NCI-H2107 treated with DMSO at 0.1 percent for 48 hours (cell line): ENCODE measurements around the gene HCLS1.
"Not testable (repeated sequence)": the region's sequence is repeated elsewhere in the genome, so short reads cannot be mapped to it uniquely, and the experiment has no call there.

Experiments
- DNase-seq: peaks from one replicate; lab custom pipeline; 2025; ENCODE audit not compliant: unreplicated experiment; lab: John Stamatoyannopoulos, UW

HCLS1 gene

GRCh38 chr3:121660356-121661171, at the start of gene HCLS1:
Gene HCLS1, minus strand, starts transcription at chr3:121660903. Its CDS starts 2,556 bp downstream, at chr3:121658347.
- DNase-seq = no peak

GRCh38 chr3:121710347-121710746, 49.6 kb upstream of the HCLS1 start:
- no peak for DNase-seq

- peak; percentile 71 for DNase-seq
Observed at GRCh38 chr3:121707531-121708273, 47.0 kb upstream of the HCLS1 start.

GRCh38 chr3:121705541-121705940, 44.8 kb upstream of the HCLS1 start:
- DNase-seq = no peak

GRCh38 chr3:121703973-121704372, 43.3 kb upstream of the HCLS1 start:
- DNase-seq = no peak

- DNase-seq = no peak
Observed at GRCh38 chr3:121698901-121699300, 38.2 kb upstream of the HCLS1 start.

- DNase-seq = no peak
Observed at GRCh38 chr3:121698476-121698875, 37.8 kb upstream of the HCLS1 start.

GRCh38 chr3:121696186-121696585, 35.5 kb upstream of the HCLS1 start:
- no peak for DNase-seq

- no peak for DNase-seq
Observed at GRCh38 chr3:121692010-121692699, 31.5 kb upstream of the HCLS1 start.

GRCh38 chr3:121690777-121691405, 30.2 kb upstream of the HCLS1 start:
- no peak for DNase-seq

- DNase-seq = not testable (repeated sequence)
Observed at GRCh38 chr3:121688747-121689146, 28.0 kb upstream of the HCLS1 start.

- DNase-seq = no peak
Observed at GRCh38 chr3:121681792-121682191, 21.1 kb upstream of the HCLS1 start.

GRCh38 chr3:121677141-121677540, 16.4 kb upstream of the HCLS1 start:
- no peak for DNase-seq

GRCh38 chr3:121670676-121671075, 10.0 kb upstream of the HCLS1 start:
- no peak for DNase-seq

- no peak for DNase-seq
Observed at GRCh38 chr3:121667333-121667732, 6.6 kb upstream of the HCLS1 start.

- DNase-seq = no peak
Observed at GRCh38 chr3:121665488-121665887, 4.8 kb upstream of the HCLS1 start.

GRCh38 chr3:121663171-121663847, 2.6 kb upstream of the HCLS1 start:
- no peak for DNase-seq

- no peak for DNase-seq
Observed at GRCh38 chr3:121662742-121663141, 2.0 kb upstream of the HCLS1 start.

- DNase-seq = no peak
Observed at GRCh38 chr3:121661376-121661775, 673 bp upstream of the HCLS1 start.

GRCh38 chr3:121659586-121659985, 1.1 kb downstream of the HCLS1 start:
- no peak for DNase-seq
